K562 (cell line): ENCODE results near the gene CBX3. TPM values are rescaled to one million over a fixed set of nuclear protein-coding genes. Genes with fewer than 3 reads are reported as not detected.

ENCODE experiments used
- CBFB ChIP-seq: sonication (generic); formaldehyde crosslinking; IDR thresholded peaks from 2 replicates; pipeline ENCODE4 v1.4.0; 2020; ENCODE audit warnings: mild to moderate bottlenecking, missing genetic modification reagents
- CUX1 ChIP-seq: fragments of 200-800 bp; sonication (Bioruptor generic); IDR thresholded peaks from 2 replicates; pipeline ENCODE4 v1.6.1; 2016; ENCODE audit warnings: missing genetic modification characterization, missing compliant biosample characterization
- GTF2A2 ChIP-seq: IDR thresholded peaks from 2 replicates; pipeline ENCODE4 v1.6.1; 2016; ENCODE audit warnings: mild to moderate bottlenecking, missing genetic modification characterization, missing compliant biosample characterization
- IRF2 ChIP-seq: sonication (generic); formaldehyde crosslinking; IDR thresholded peaks from 2 replicates; pipeline ENCODE4 v1.8.1; 2022; ENCODE audit warnings: mild to moderate bottlenecking, missing genetic modification reagents
- L3MBTL2 ChIP-seq: fragments of 450-650 bp; IDR thresholded peaks from 2 replicates; pipeline ENCODE4 v1.6.1; 2016; ENCODE audit warnings: mild to moderate bottlenecking, moderate library complexity
- PPARD ChIP-seq: fragments of 250-450 bp; sonication (Bioruptor Pico); IDR thresholded peaks from 2 replicates; pipeline ENCODE4 v1.8.0; 2022; ENCODE audit warnings: inconsistent platforms, mild to moderate bottlenecking, moderate library complexity
- ZHX1 ChIP-seq: fragments of 150-350 bp; conservative IDR thresholded peaks from 2 replicates; pipeline ENCODE4 v1.6.1; 2014; ENCODE audit warnings: low read length
- polyA plus RNA-seq, 8 experiments: library from polyadenylated mRNA; depleted of rRNA in 4 of 8; stranded (reverse) in 5 of 8; unstranded in 3 of 8; fragments of >200 nt; fragmentation: Nextera tagmentation in 2 of 8; fragmentation: Illumina TruSeq in 1 of 8; extraction: Ambion mirVana in 2 of 8; extraction: Trizol in 1 of 8; gene quantifications; 2 replicates each; pipeline versions ENCODE4 v1.2.1 to v1.2.3, GENCODE V29; 2011 to 2014; ENCODE audit warnings: inconsistent platforms in 1 of 8, missing spikeins in 1 of 8
- total RNA-seq, 7 experiments: library from RNA; depleted of rRNA in 6 of 7; stranded (reverse); fragments of >200 nt in 6 of 7; fragmentation: Illumina TruSeq in 2 of 7; extraction: Trizol in 2 of 7; gene quantifications; 2 replicates each; pipeline versions ENCODE4 v1.2.1 to v1.2.3, GENCODE V29; 2011 to 2021; ENCODE audit warnings: low replicate concordance in 1 of 7
- TF ChIP-seq, protein P1 (sequence below), 2 experiments: fragments of 150-350 bp in 1 of 2; IDR thresholded peaks; 2 replicates each; pipeline ENCODE4 v1.6.1; 2012 to 2016; ENCODE audit warnings: low read depth in 2 of 2, low read length in 2 of 2, mild to moderate bottlenecking in 1 of 2, moderate library complexity in 1 of 2

Gene CBX3
- total and polyA plus RNA-seq, 9 of the 15 experiments (the other 6 are each of a cell fraction or from before 2014, with no cell fraction given): 198 to 413 (median 328) TPM

- TF ChIP-seq CUX1 (CRISPR knock-in tag): no peak
- no peak for TF ChIP-seq ZHX1
- TF ChIP-seq IRF2 (CRISPR knock-in tag): no peak
- no peak for TF ChIP-seq L3MBTL2
- TF ChIP-seq GTF2A2 (tag): no peak
- TF ChIP-seq, protein P1, sequence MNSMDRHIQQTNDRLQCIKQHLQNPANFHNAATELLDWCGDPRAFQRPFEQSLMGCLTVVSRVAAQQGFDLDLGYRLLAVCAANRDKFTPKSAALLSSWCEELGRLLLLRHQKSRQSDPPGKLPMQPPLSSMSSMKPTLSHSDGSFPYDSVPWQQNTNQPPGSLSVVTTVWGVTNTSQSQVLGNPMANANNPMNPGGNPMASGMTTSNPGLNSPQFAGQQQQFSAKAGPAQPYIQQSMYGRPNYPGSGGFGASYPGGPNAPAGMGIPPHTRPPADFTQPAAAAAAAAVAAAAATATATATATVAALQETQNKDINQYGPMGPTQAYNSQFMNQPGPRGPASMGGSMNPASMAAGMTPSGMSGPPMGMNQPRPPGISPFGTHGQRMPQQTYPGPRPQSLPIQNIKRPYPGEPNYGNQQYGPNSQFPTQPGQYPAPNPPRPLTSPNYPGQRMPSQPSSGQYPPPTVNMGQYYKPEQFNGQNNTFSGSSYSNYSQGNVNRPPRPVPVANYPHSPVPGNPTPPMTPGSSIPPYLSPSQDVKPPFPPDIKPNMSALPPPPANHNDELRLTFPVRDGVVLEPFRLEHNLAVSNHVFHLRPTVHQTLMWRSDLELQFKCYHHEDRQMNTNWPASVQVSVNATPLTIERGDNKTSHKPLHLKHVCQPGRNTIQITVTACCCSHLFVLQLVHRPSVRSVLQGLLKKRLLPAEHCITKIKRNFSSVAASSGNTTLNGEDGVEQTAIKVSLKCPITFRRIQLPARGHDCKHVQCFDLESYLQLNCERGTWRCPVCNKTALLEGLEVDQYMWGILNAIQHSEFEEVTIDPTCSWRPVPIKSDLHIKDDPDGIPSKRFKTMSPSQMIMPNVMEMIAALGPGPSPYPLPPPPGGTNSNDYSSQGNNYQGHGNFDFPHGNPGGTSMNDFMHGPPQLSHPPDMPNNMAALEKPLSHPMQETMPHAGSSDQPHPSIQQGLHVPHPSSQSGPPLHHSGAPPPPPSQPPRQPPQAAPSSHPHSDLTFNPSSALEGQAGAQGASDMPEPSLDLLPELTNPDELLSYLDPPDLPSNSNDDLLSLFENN (IDR thresholded peaks at IDR 0.05; ENCODE audit: low read depth in 2 of 2, low read length in 2 of 2): no peak
- TF ChIP-seq CBFB (CRISPR knock-in tag): no peak
- TF ChIP-seq PPARD (CRISPR knock-in tag): no peak
- TF ChIP-seq, all 486 proteins: peak for 0
These were observed 34.1 kb upstream of the CBX3 start (continued) for GRCh38 chr7:26167303-26167934.
